HepG2 (cell line): Measurements from ENCODE around the gene CORT. TPM values are rescaled to one million over a fixed set of nuclear protein-coding genes. Genes with fewer than 3 reads are reported as not detected.

ENCODE experiments used
- FIP1L1 ChIP-seq: fragments of 200-400 bp; formaldehyde crosslinking; IDR thresholded peaks from 2 replicates; pipeline ENCODE4 v1.6.1; 2018; ENCODE audit warnings: low read depth, mild to moderate bottlenecking, low read length, moderate library complexity, borderline replicate concordance; ENCODE audit not compliant: insufficient read depth
- FOXK2 ChIP-seq: fragments of 450-650 bp; IDR thresholded peaks from 2 replicates; pipeline ENCODE4 v1.6.1; 2016
- HINFP ChIP-seq: sonication (generic); formaldehyde crosslinking; IDR thresholded peaks from 2 replicates; pipeline ENCODE4 v1.4.0; 2020; ENCODE audit warnings: low read depth, mild to moderate bottlenecking, missing genetic modification reagents
- IRF1 ChIP-seq: sonication (generic); formaldehyde crosslinking; IDR thresholded peaks from 2 replicates; pipeline ENCODE4 v1.4.0; 2020; ENCODE audit warnings: low read depth, mild to moderate bottlenecking, missing genetic modification reagents
- NFATC3 ChIP-seq: sonication (generic); formaldehyde crosslinking; IDR thresholded peaks from 2 replicates; pipeline ENCODE4 v1.5.1; 2020; ENCODE audit warnings: mild to moderate bottlenecking, missing genetic modification reagents
- NR3C1 ChIP-seq: sonication (generic); formaldehyde crosslinking; IDR thresholded peaks from 2 replicates; pipeline ENCODE4 v1.4.0; 2020; ENCODE audit warnings: missing genetic modification reagents
- PAXIP1 ChIP-seq: sonication (generic); formaldehyde crosslinking; conservative IDR thresholded peaks from 2 replicates; pipeline ENCODE4 v1.4.0; 2020; ENCODE audit warnings: mild to moderate bottlenecking, missing genetic modification reagents, moderate library complexity
- TBP ChIP-seq: sonication (generic); formaldehyde crosslinking; IDR thresholded peaks from 2 replicates; pipeline ENCODE4 v1.5.0; 2020; ENCODE audit warnings: missing genetic modification reagents
- TEAD2 ChIP-seq: sonication (generic); formaldehyde crosslinking; IDR thresholded peaks from 2 replicates; pipeline ENCODE4 v1.9.0; 2021; ENCODE audit warnings: missing genetic modification reagents
- XBP1 ChIP-seq: sonication (generic); formaldehyde crosslinking; IDR thresholded peaks from 2 replicates; pipeline ENCODE4 v1.5.0; 2020; ENCODE audit warnings: missing genetic modification reagents
- YEATS2 ChIP-seq: sonication (generic); formaldehyde crosslinking; IDR thresholded peaks from 2 replicates; pipeline ENCODE4 v1.4.0; 2020; ENCODE audit warnings: missing genetic modification reagents, borderline replicate concordance
- ZFP91 ChIP-seq: sonication (generic); formaldehyde crosslinking; IDR thresholded peaks from 2 replicates; pipeline ENCODE4 v1.9.0; 2022; ENCODE audit warnings: missing genetic modification reagents, mild to moderate bottlenecking, borderline replicate concordance
- ZNF335 ChIP-seq: sonication (generic); formaldehyde crosslinking; IDR thresholded peaks from 2 replicates; pipeline ENCODE4 v1.4.0; 2020; ENCODE audit warnings: missing genetic modification reagents
- polyA plus RNA-seq, 8 experiments: library from polyadenylated mRNA; depleted of rRNA in 3 of 8; stranded (reverse) in 7 of 8; unstranded in 1 of 8; fragments of >200 nt; fragmentation: Illumina TruSeq in 4 of 8; extraction: Trizol in 4 of 8; gene quantifications; 2 replicates each; pipeline versions ENCODE4 v1.2.1 to v1.2.3, GENCODE V29; 2011 to 2016; ENCODE audit warnings: low read depth in 4 of 8, missing spikeins in 1 of 8, mixed read lengths in 1 of 8; ENCODE audit not compliant: insufficient read depth in 1 of 8
- total RNA-seq, 5 experiments: library from RNA; depleted of rRNA; stranded (reverse); fragments of >200 nt; fragmentation: Illumina TruSeq; extraction: Trizol; gene quantifications; 2 replicates each; pipeline ENCODE4 v1.2.3, GENCODE V29; 2016; ENCODE audit warnings: low read depth in 1 of 5
- TF ChIP-seq, protein P1 (sequence below), 2 experiments: sonication (generic) in 1 of 2; formaldehyde crosslinking in 1 of 2; IDR thresholded peaks; 2 replicates each; pipeline versions ENCODE4 v1.4.0 to v1.6.1; 2018 to 2020; ENCODE audit warnings: missing genetic modification reagents in 2 of 2, borderline replicate concordance in 1 of 2, low read depth in 1 of 2, mild to moderate bottlenecking in 1 of 2, missing biosample characterization in 1 of 2

The CORT gene
- total and polyA plus RNA-seq, 2 of the 13 experiments (the other 11 are each of a cell fraction or from before 2014, with no cell fraction given) = 0.11 to 0.62 TPM

DNA sequence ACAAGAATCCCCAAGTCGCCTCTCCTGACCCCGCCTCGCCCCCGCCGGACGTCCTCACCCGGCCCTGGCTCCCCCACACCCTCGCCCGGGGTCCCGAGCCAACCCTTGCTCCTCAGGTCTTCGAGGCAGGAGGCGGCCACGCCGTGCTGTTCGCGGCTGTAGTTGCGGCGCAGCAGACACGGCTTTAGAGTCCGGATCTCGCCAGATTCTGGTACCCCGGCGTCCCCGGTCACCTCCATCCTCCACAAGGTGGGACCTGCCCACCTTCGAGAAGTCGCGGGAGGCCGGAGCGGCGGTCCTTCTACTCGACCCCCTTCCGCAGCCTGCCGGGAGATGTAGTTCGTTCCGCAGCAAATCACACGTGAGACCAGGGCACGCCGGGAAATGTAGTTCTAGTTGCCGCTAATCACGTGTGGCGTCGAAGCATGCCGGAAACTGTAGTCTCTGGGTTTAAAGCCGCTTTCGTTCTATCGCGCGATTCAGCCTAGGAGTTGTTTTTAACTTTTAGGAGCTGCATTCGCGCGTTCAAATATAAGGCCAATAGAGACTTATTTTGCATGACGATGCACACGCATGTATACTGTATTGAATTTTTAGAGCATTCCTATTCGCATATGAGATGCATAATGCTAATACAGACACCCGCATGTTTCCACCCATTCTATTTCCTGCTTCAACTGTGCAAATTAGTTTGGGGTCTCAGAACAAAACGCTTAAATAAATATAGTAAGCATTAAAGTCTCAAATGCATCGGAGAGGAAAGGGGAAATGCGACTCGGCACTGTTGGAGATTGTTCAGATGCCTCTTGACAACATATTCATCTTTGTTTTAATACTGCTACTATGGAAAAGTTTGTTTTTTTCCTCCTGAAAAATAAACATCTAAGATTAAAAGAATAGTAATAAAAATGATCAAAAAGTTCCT, 22.7 kb downstream of the CORT start, which contains the start of gene DFFA (continued):
- TF ChIP-seq PAXIP1 (CRISPR knock-in tag) (no peak; the same call in 1 of the 2 replicates), HINFP (no peak), NR3C1 (CRISPR knock-in tag) (no peak), ZFP91 (CRISPR knock-in tag) (peak; percentile 89), ZNF335 (CRISPR knock-in tag) (peak; percentile 97), NFATC3 (CRISPR knock-in tag) (no peak), XBP1 (CRISPR knock-in tag) (no peak), TEAD2 (CRISPR knock-in tag) (no peak), FOXK2 (no peak), TBP (CRISPR knock-in tag) (peak; percentile 88; the same call in 1 of the 2 replicates), YEATS2 (CRISPR knock-in tag) (peak; percentile 96), IRF1 (no peak), FIP1L1 (no peak)
- TF ChIP-seq, protein P1, sequence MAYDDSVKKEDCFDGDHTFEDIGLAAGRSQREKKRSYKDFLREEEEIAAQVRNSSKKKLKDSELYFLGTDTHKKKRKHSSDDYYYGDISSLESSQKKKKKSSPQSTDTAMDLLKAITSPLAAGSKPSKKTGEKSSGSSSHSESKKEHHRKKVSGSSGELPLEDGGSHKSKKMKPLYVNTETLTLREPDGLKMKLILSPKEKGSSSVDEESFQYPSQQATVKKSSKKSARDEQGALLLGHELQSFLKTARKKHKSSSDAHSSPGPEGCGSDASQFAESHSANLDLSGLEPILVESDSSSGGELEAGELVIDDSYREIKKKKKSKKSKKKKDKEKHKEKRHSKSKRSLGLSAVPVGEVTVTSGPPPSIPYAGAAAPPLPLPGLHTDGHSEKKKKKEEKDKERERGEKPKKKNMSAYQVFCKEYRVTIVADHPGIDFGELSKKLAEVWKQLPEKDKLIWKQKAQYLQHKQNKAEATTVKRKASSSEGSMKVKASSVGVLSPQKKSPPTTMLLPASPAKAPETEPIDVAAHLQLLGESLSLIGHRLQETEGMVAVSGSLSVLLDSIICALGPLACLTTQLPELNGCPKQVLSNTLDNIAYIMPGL (CRISPR knock-in tag; IDR thresholded peaks at IDR 0.05; ENCODE audit: borderline replicate concordance in 1 of 2, low read depth in 1 of 2) = peak; percentile 57 to 79
